PC-9 (cell line): ENCODE results near the gene SYK.

Experiments
- CTCF ChIP-seq: fragments of 200-600 bp; sonication (generic); conservative IDR thresholded peaks from 2 replicates; pipeline ENCODE4 v1.6.1; 2017; ENCODE audit warnings: mixed run types, antibody characterized with exemption, mild to moderate bottlenecking, moderate library complexity
- EZH2 ChIP-seq: fragments of 200-600 bp; sonication (generic); IDR thresholded peaks from 2 replicates; pipeline ENCODE4 v1.8.0; 2017; ENCODE audit warnings: antibody characterized with exemption, low read depth

- TF ChIP-seq CTCF (no peak), EZH2 (no peak)
Observed at GRCh38 chr9:90916147-90916734, 114.6 kb downstream of the SYK start.
